K562 (cell line): Measurements from ENCODE around the gene HIVEP3. TPM values are rescaled to one million over a fixed set of nuclear protein-coding genes. Genes with fewer than 3 reads are reported as not detected.

Experiments used
- ATAC-seq: fragments of 200-7000 bp; cut with Tn5 transposase; 3 replicates; pipeline ENCODE4 v1.9.1; 2020; ENCODE audit warnings: moderate library complexity
- BruUV-seq: library from RNA; stranded (reverse); fragments of 400-500 nt; replicated peaks from 2 replicates; lab custom pipeline; 2021; lab: Mats Ljungman, UMichigan
- CTCF ChIA-PET: fragments of 300-600 bp; formaldehyde crosslinking; extraction: SDS; loops from one replicate; lab custom pipeline; 2021; ENCODE audit warnings: low intra/inter-chr PET ratio; lab: Yijun Ruan, JAX
- POLR2A ChIA-PET: fragments of 300-600, 350-650 bp; sonication (Branson Sonifier 250); formaldehyde crosslinking; extraction: SDS; loops from one replicate; lab custom pipeline; 2021; ENCODE audit warnings: antibody characterized with exemption, inconsistent platforms; lab: Yijun Ruan, JAX
- DNase-seq, 4 experiments: peaks; one replicate each; pipeline versions ENCODE4 v3.0.0 to v3.0.0-alpha.2; 2011 to 2018; ENCODE audit warnings: low spot score in 3 of 4, mixed read lengths in 3 of 4; ENCODE audit errors: extremely low read depth in 1 of 4
- FAIRE-seq: peaks from 2 replicates; lab custom pipeline; 2011; peaks lifted over from hg19 to GRCh38; lab: Jason Lieb, UNC
- H2AFZ ChIP-seq: 2 replicates; pipeline ENCODE4 v1.6.0; 2011; ENCODE audit warnings: low read depth, low read length, control low read depth, inconsistent platforms
- H3K27ac ChIP-seq: fragments of 200-600 bp; 3 replicates; pipeline ENCODE4 v1.8.0; 2011; ENCODE audit warnings: low read depth, mild to moderate bottlenecking, control low read depth, inconsistent platforms, low read length, moderate library complexity, mixed read lengths; ENCODE audit errors: extremely low read depth
- H3K27me3 ChIP-seq, 2 experiments: fragments of 300-600 bp in 1 of 2; 2 replicates in 1 of 2; 3 replicates in 1 of 2; pipeline versions ENCODE4 v1.6.0 to v1.8.0; 2011; ENCODE audit warnings: inconsistent platforms in 2 of 2, low read length in 2 of 2, mild to moderate bottlenecking in 1 of 2, mixed read lengths in 1 of 2, moderate library complexity in 1 of 2; ENCODE audit not compliant: control insufficient read depth in 2 of 2, insufficient read depth in 2 of 2
- H3K36me3 ChIP-seq: fragments of 300-600 bp; 3 replicates; pipeline ENCODE4 v1.8.0; 2011; ENCODE audit warnings: mild to moderate bottlenecking, low read length, inconsistent platforms; ENCODE audit not compliant: control insufficient read depth, insufficient read depth
- H3K4me1 ChIP-seq, 2 experiments: fragments of 200-600 bp in 1 of 2; replicated peaks in 1 of 2; 2 replicates in 1 of 2; 3 replicates in 1 of 2; pipeline versions ENCODE4 v1.5.1 to v1.8.0; 2011; ENCODE audit warnings: inconsistent platforms in 2 of 2, low read length in 2 of 2, mild to moderate bottlenecking in 1 of 2, mixed read lengths in 1 of 2, moderate library complexity in 1 of 2; ENCODE audit not compliant: control insufficient read depth in 2 of 2, insufficient read depth in 2 of 2
- H3K4me2 ChIP-seq: 2 replicates; pipeline ENCODE4 v1.6.1; 2011; ENCODE audit warnings: low read length, control low read depth, inconsistent platforms, mixed read lengths; ENCODE audit not compliant: insufficient read depth
- H3K4me3 ChIP-seq: fragments of 200-600 bp; sonication (generic), shearing (Covaris generic); 2 replicates; pipeline ENCODE4 v1.5.1; 2016; ENCODE audit warnings: control low read depth, inconsistent platforms
- H3K79me2 ChIP-seq: fragments of 200-600 bp; 3 replicates; pipeline ENCODE4 v1.8.0; 2011; ENCODE audit warnings: low read length, inconsistent platforms; ENCODE audit not compliant: control insufficient read depth, insufficient read depth
- H3K9ac ChIP-seq, 2 experiments: 2 replicates each; pipeline versions ENCODE4 v1.6.0 to v1.6.1; 2011; ENCODE audit warnings: low read depth in 2 of 2, low read length in 2 of 2, control low read depth in 1 of 2, inconsistent platforms in 1 of 2, mild to moderate bottlenecking in 1 of 2, mixed read lengths in 1 of 2; ENCODE audit not compliant: insufficient read depth in 1 of 2
- H3K9me1 ChIP-seq: one replicate; pipeline ENCODE4 v1.6.0; 2011; ENCODE audit warnings: inconsistent platforms, mild to moderate bottlenecking, low read length, moderate library complexity; ENCODE audit not compliant: control insufficient read depth, insufficient read depth
- H3K9me3 ChIP-seq: replicated peaks from 2 replicates; pipeline ENCODE4 v1.5.1; 2011; ENCODE audit warnings: low read depth, low read length, inconsistent platforms; ENCODE audit not compliant: control insufficient read depth, insufficient read depth
- H4K20me1 ChIP-seq: replicated peaks from 2 replicates; pipeline ENCODE4 v1.6.1; 2011; ENCODE audit warnings: low read length, inconsistent platforms, mixed read lengths; ENCODE audit not compliant: control insufficient read depth, insufficient read depth
- BCOR ChIP-seq: fragments of 450-650 bp; IDR thresholded peaks from 2 replicates; pipeline ENCODE4 v1.6.1; 2016
- EP400 ChIP-seq: fragments of 450-650 bp; IDR thresholded peaks from 2 replicates; pipeline ENCODE4 v1.6.1; 2017; ENCODE audit warnings: antibody characterized with exemption, mild to moderate bottlenecking, moderate library complexity
- FOS ChIP-seq: IDR thresholded peaks from 3 replicates; pipeline ENCODE4 v1.6.1; 2011; ENCODE audit not compliant: insufficient read length; ENCODE audit errors: extremely low read depth
- HDAC1 ChIP-seq, 2 experiments: fragments of 450-650 bp; IDR thresholded peaks; 2 replicates each; pipeline ENCODE4 v1.6.1; 2016 to 2017; ENCODE audit warnings: inconsistent platforms in 1 of 2, mild to moderate bottlenecking in 1 of 2, moderate library complexity in 1 of 2
- JUN ChIP-seq, 2 experiments: sonication (generic) in 1 of 2; formaldehyde crosslinking in 1 of 2; IDR thresholded peaks; 2 replicates each; pipeline versions ENCODE4 v1.6.1 to v1.8.0; 2012 to 2022; ENCODE audit warnings: borderline replicate concordance in 2 of 2, mild to moderate bottlenecking in 2 of 2, improper control_type of control experiment in 1 of 2, low read depth in 1 of 2, low read length in 1 of 2, missing genetic modification reagents in 1 of 2
- MAFK ChIP-seq: IDR thresholded peaks from 2 replicates; pipeline ENCODE4 v1.6.1; 2011; ENCODE audit warnings: low read length, improper control_type of control experiment
- MCM2 ChIP-seq: fragments of 450-650 bp; IDR thresholded peaks from 2 replicates; pipeline ENCODE4 v1.6.1; 2017; ENCODE audit warnings: low read depth, mild to moderate bottlenecking
- MCM3 ChIP-seq: fragments of 450-650 bp; IDR thresholded peaks from 2 replicates; pipeline ENCODE4 v1.6.1; 2016
- NELFE ChIP-seq: IDR thresholded peaks from 2 replicates; pipeline ENCODE4 v1.6.1; 2011; ENCODE audit warnings: mild to moderate bottlenecking; ENCODE audit not compliant: insufficient read depth, insufficient read length
- RBM39 ChIP-seq: fragments of 200-400 bp; formaldehyde crosslinking; optimal IDR thresholded peaks from 2 replicates; pipeline ENCODE3; 2018; ENCODE audit warnings: low read depth, low read length
- SMARCE1 ChIP-seq: fragments of 450-650 bp; IDR thresholded peaks from 2 replicates; pipeline ENCODE4 v1.7.1; 2016; ENCODE audit warnings: mild to moderate bottlenecking
- TBP ChIP-seq: optimal IDR thresholded peaks from 2 replicates; pipeline ENCODE3; 2011; ENCODE audit warnings: low read depth, low read length, improper control_type of control experiment
- TCF3 ChIP-seq: sonication (generic); formaldehyde crosslinking; IDR thresholded peaks from 2 replicates; pipeline ENCODE4 v1.4.0; 2020; ENCODE audit warnings: mild to moderate bottlenecking, missing genetic modification reagents
- ZBTB11 ChIP-seq, 3 experiments: fragments of 200-800 bp in 1 of 3; fragments of 250-450 bp in 1 of 3; fragments of 450-650 bp in 1 of 3; sonication (Bioruptor Pico) in 1 of 3; sonication (Bioruptor generic) in 1 of 3; formaldehyde crosslinking in 1 of 3; IDR thresholded peaks; 2 replicates each; pipeline versions ENCODE4 v1.6.1 to v1.8.0; 2016 to 2022; ENCODE audit warnings: mild to moderate bottlenecking in 2 of 3, missing genetic modification characterization in 2 of 3, missing compliant biosample characterization in 1 of 3, moderate library complexity in 1 of 3
- ZNF695 ChIP-seq: fragments of 450-650 bp; formaldehyde crosslinking; IDR thresholded peaks from 2 replicates; pipeline ENCODE4 v1.4.0; 2020; ENCODE audit warnings: mild to moderate bottlenecking, moderate library complexity
- ZNF830 ChIP-seq: fragments of 250-450 bp; sonication (Bioruptor Pico); IDR thresholded peaks from 2 replicates; pipeline ENCODE4 v1.5.0; 2021; ENCODE audit warnings: mild to moderate bottlenecking
- WGBS: fragments of 100-300 bp; shearing (Covaris generic); methylation state at CpG from one replicate; pipeline ENCODE4 v1.1.6; 2016; ENCODE audit warnings: low coverage, mixed read lengths; ENCODE audit not compliant: insufficient coverage; ENCODE audit errors: missing lambda C conversion rate; 5-methylcytosine and 5-hydroxymethylcytosine counted together
- in situ Hi-C: fragments of 300-500 bp; cut with MboI; formaldehyde crosslinking; loops from 4 replicates; pipeline ENCODE4 v1.15.0; 2018; ENCODE audit warnings: inconsistent platforms, mixed read lengths
- intact Hi-C: fragments of 100-400 bp; cut with micrococcal nuclease; formaldehyde crosslinking; loops from 2 replicates; pipeline ENCODE4 v1.14.2; 2022
- polyA plus RNA-seq, 8 experiments: library from polyadenylated mRNA; depleted of rRNA in 4 of 8; stranded (reverse) in 5 of 8; unstranded in 3 of 8; fragments of >200 nt; fragmentation: Nextera tagmentation in 2 of 8; fragmentation: Illumina TruSeq in 1 of 8; extraction: Ambion mirVana in 2 of 8; extraction: Trizol in 1 of 8; gene quantifications; 2 replicates each; pipeline versions ENCODE4 v1.2.1 to v1.2.3, GENCODE V29; 2011 to 2014; ENCODE audit warnings: inconsistent platforms in 1 of 8, missing spikeins in 1 of 8
- total RNA-seq, 7 experiments: library from RNA; depleted of rRNA in 6 of 7; stranded (reverse); fragments of >200 nt in 6 of 7; fragmentation: Illumina TruSeq in 2 of 7; extraction: Trizol in 2 of 7; gene quantifications; 2 replicates each; pipeline versions ENCODE4 v1.2.1 to v1.2.3, GENCODE V29; 2011 to 2021; ENCODE audit warnings: low replicate concordance in 1 of 7

HIVEP3 gene
- total and polyA plus RNA-seq, 9 of the 15 experiments (the other 6 are each of a cell fraction or from before 2014, with no cell fraction given) = 0.09 to 0.58 (median 0.34) TPM; not detected in 1

GRCh38 chr1:41508290-41508689 is 410.4 kb downstream of the HIVEP3 start:
- BruUV-seq = no TSS peak
- no peak for DNase-seq
- H3K9me3 ChIP-seq = no peaks in the 10 kb centered on the region
- in situ Hi-C loops = no loop called here
- H3K36me3 ChIP-seq = no peaks in the 10 kb centered on the region
- ATAC-seq = no peak
- FAIRE-seq = no peak
- no peaks in the 10 kb centered on the region; the same call in 1 of the 2 replicates for H4K20me1 ChIP-seq
- no peak overlapping the region for H3K4me3 ChIP-seq
- H3K9me1 ChIP-seq = peaks cover 2% of the 10 kb centered on the region
- H3K4me1 ChIP-seq = peaks cover 5 to 20% of the 10 kb centered on the region in 2 experiments; a peak in 4 of 5 replicates
- 0% methylated on average over 2 of the region's 2 CpGs for whole genome bisulfite sequencing
- H3K4me2 ChIP-seq = no peak overlapping the region
- CTCF ChIA-PET = no interaction called here
- no peaks in the 10 kb centered on the region for H3K79me2 ChIP-seq
- H3K27ac ChIP-seq = no peak overlapping the region
- intact Hi-C loops = no loop called here
- no peak for TF ChIP-seq NELFE
- TF ChIP-seq MCM2 = no peak
- no peak for TF ChIP-seq MCM3
- TF ChIP-seq JUN (IDR thresholded peaks at IDR 0.05; ENCODE audit: borderline replicate concordance, low read depth, low read length) = no peak
- TF ChIP-seq JUN (CRISPR knock-in tag; IDR thresholded peaks at IDR 0.05; ENCODE audit: borderline replicate concordance) = no peak
- TF ChIP-seq HDAC1 (IDR thresholded peaks at IDR 0.05) = no peak
- TF ChIP-seq ZBTB11 (CRISPR knock-in tag; IDR thresholded peaks at IDR 0.05) = no peak
- TF ChIP-seq SMARCE1 = no peak
- TF ChIP-seq ZNF830 (CRISPR knock-in tag) = no peak
- no peak for TF ChIP-seq ZNF695 (CRISPR knock-in tag)
- no peak for TF ChIP-seq TBP
- TF ChIP-seq MAFK = no peak
- no peak for TF ChIP-seq BCOR
- no peak for TF ChIP-seq TCF3 (CRISPR knock-in tag)
- TF ChIP-seq FOS = no peak
- TF ChIP-seq EP400 = no peak
- TF ChIP-seq RBM39 = no peak
- H3K9ac ChIP-seq = no peak overlapping the region
- POLR2A ChIA-PET = interaction anchor here (0.5 kb wide), 1 partner anchor 193 kb away, joined by 3 read pairs; no protein-coding TSS in a partner anchor
- peaks cover 57 to 82% of the 10 kb centered on the region in 2 experiments for H3K27me3 ChIP-seq
- H2AFZ ChIP-seq = no peak overlapping the region
